ENCODE measurements around the gene PLXNA4.
A peak's percentile ranks its signal among the peaks of the same experiment; 100 is the strongest.

Gene PLXNA4

GRCh38 chr7:132328760-132329159 lies 247.5 kb downstream of the PLXNA4 start:
- TF ChIP-seq CTCF (conservative IDR thresholded peaks at IDR 0.05; ENCODE audit: low read depth, low read length) = no peak
- no peak for DNase-seq (ENCODE audit: low read depth)
- H3K4me3 ChIP-seq (ENCODE audit: low read depth, low read length) = no peak overlapping the region

- TF ChIP-seq CTCF (conservative IDR thresholded peaks at IDR 0.05; ENCODE audit: low read depth, low read length) = no peak
- DNase-seq (ENCODE audit: low read depth) = no peak
- no peak overlapping the region for H3K4me3 ChIP-seq (ENCODE audit: low read depth, low read length)
Observed at GRCh38 chr7:132328047-132328620, 248.1 kb downstream of the PLXNA4 start.

GRCh38 chr7:132326878-132327589 lies 249.2 kb downstream of the PLXNA4 start:
- no peak for DNase-seq (ENCODE audit: low read depth)
- no peak for TF ChIP-seq CTCF (conservative IDR thresholded peaks at IDR 0.05; ENCODE audit: low read depth, low read length)
- no peak overlapping the region for H3K4me3 ChIP-seq (ENCODE audit: low read depth, low read length)

GRCh38 chr7:132322970-132323369 lies 253.3 kb downstream of the PLXNA4 start:
- DNase-seq (ENCODE audit: low read depth) = no peak

GRCh38 chr7:132321387-132321786 lies 254.9 kb downstream of the PLXNA4 start:
- peak; percentile 36 for TF ChIP-seq CTCF (conservative IDR thresholded peaks at IDR 0.05; ENCODE audit: low read depth, low read length)
- DNase-seq (ENCODE audit: low read depth) = peak; percentile 20

More at GRCh38 chr7:132322970-132323369, 253.3 kb downstream of the PLXNA4 start:
- no peak overlapping the region for H3K4me3 ChIP-seq (ENCODE audit: low read depth, low read length)
- TF ChIP-seq CTCF (conservative IDR thresholded peaks at IDR 0.05; ENCODE audit: low read depth, low read length) = no peak

DNA sequence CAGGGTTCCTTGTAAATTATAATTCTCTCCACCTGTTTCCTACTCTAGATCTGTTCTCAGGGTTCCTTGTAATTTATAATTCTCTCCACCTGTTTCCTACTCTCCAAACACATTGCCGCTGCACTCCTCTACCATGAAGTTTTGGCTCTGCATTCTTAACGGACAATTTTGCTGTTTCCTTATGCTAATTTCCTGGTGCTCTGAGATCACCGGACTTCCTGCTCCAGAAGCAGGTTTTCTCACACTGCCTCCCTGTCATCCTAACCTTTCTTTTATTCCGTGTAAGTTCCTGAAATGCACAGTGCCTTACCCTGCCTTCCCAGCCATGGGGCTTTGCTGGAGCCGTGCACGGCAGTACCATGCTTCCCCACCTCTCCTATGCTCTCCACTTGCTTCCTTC lies 256.8 kb downstream of the PLXNA4 start:
- no peak overlapping the region for H3K4me3 ChIP-seq (ENCODE audit: low read depth, low read length)
- TF ChIP-seq CTCF (conservative IDR thresholded peaks at IDR 0.05; ENCODE audit: low read depth, low read length) = no peak
- no peak for DNase-seq (ENCODE audit: low read depth)

More at GRCh38 chr7:132321387-132321786, 254.9 kb downstream of the PLXNA4 start:
- H3K4me3 ChIP-seq (ENCODE audit: low read depth, low read length) = no peak overlapping the region

All from choroid plexus epithelial cell (primary cell).